Brain microvascular endothelial cell (primary cell): Measurements from ENCODE around the gene NUDT21.

Source experiments
- DNase-seq: peaks from one replicate; pipeline ENCODE4 v3.0.0-alpha.2; 2020
- H3K27ac ChIP-seq: fragments of 250-450 bp; sonication (Bioruptor Pico); 2 replicates; pipeline ENCODE4 v1.5.1; 2020; ENCODE audit warnings: mild to moderate bottlenecking, moderate library complexity
- H3K27me3 ChIP-seq: fragments of 250-450 bp; sonication (Bioruptor Pico); replicated peaks from 2 replicates; pipeline ENCODE4 v1.5.1; 2020; ENCODE audit warnings: mild to moderate bottlenecking
- H3K36me3 ChIP-seq: fragments of 250-450 bp; sonication (Bioruptor Pico); replicated peaks from 2 replicates; pipeline ENCODE4 v1.5.1; 2020; ENCODE audit warnings: mild to moderate bottlenecking
- H3K4me3 ChIP-seq: 2 replicates; pipeline ENCODE4 v1.5.1; 2011; ENCODE audit warnings: low read depth, mild to moderate bottlenecking, control low read depth, low read length, moderate library complexity
- in situ Hi-C: cut with HindIII; loops from 2 replicates; pipeline ENCODE4 v1.10.0; 2017; ENCODE audit warnings: low sequenced_read_pairs, low pct_ligation_motif_present
- TF ChIP-seq, protein P1 (sequence below): IDR thresholded peaks from 2 replicates; pipeline ENCODE4 v1.5.1; 2011; ENCODE audit warnings: low read depth, mild to moderate bottlenecking, moderate library complexity, low read length, control low read depth, inconsistent platforms; ENCODE audit errors: missing control alignments

Gene NUDT21

DNA sequence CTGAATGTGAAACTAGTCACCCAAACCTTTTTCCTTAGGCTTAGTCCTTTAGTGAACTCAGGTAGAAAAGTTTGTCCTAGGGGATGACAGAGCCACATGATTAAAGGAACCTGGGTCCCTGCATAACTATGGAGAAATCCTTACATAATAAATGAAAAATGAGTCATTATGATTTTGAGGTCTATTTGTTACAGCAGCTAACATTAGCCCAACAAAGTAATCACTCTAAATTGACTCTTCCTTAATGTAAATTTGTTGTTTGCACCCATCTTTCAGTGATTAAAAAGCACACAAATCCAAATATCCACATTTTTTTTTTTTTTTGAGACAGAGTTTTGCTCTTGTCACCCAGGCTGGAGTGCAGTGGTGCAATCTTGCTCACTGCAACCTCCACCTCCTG, 32.3 kb upstream of the NUDT21 start:
- Histone ChIP-seq H3K27me3 (no peaks in the 10 kb centered on the region), H3K36me3 (peaks cover 19% of the 10 kb centered on the region)

DNA sequence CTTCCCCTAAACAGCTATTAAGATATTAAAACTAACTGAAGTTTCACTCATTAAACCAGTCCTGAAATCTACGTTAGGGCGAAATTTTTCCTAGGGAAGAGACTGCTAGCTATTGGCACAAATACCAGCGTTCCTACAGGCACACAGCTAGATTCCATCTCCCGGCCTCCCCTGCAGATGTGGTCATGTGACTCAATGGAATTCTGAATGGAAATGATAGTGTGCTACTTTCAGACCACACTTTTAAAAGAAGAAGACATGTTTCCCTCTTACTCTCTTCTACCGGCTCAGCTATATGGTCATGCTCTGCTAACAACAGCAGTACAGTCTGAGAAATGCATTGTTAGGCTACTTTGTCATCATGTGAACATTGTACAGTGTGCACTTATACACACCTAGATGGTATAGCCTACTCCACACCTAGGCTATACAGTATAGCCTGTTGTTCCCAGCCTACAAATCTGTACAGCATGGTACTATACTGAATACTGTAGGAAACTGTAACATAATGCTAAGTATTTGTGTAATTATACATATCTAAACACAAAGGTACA, 31.6 kb upstream of the NUDT21 start:
- DNase-seq: no peak
- in situ Hi-C loops: no loop called here
- no peaks in the 10 kb centered on the region for H3K27me3 ChIP-seq
- H3K27ac ChIP-seq: no peak overlapping the region
- TF ChIP-seq, protein P1, sequence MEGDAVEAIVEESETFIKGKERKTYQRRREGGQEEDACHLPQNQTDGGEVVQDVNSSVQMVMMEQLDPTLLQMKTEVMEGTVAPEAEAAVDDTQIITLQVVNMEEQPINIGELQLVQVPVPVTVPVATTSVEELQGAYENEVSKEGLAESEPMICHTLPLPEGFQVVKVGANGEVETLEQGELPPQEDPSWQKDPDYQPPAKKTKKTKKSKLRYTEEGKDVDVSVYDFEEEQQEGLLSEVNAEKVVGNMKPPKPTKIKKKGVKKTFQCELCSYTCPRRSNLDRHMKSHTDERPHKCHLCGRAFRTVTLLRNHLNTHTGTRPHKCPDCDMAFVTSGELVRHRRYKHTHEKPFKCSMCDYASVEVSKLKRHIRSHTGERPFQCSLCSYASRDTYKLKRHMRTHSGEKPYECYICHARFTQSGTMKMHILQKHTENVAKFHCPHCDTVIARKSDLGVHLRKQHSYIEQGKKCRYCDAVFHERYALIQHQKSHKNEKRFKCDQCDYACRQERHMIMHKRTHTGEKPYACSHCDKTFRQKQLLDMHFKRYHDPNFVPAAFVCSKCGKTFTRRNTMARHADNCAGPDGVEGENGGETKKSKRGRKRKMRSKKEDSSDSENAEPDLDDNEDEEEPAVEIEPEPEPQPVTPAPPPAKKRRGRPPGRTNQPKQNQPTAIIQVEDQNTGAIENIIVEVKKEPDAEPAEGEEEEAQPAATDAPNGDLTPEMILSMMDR: no peak
- H3K36me3 ChIP-seq: peaks cover 22% of the 10 kb centered on the region
- no peak overlapping the region for H3K4me3 ChIP-seq

More for the DNA sequence above, 32.3 kb upstream of the NUDT21 start:
- no peak for DNase-seq
- Histone ChIP-seq H3K4me3 (no peak overlapping the region), H3K27ac (no peak overlapping the region)
- in situ Hi-C loops: no loop called here
- TF ChIP-seq, protein P1: no peak

DNA sequence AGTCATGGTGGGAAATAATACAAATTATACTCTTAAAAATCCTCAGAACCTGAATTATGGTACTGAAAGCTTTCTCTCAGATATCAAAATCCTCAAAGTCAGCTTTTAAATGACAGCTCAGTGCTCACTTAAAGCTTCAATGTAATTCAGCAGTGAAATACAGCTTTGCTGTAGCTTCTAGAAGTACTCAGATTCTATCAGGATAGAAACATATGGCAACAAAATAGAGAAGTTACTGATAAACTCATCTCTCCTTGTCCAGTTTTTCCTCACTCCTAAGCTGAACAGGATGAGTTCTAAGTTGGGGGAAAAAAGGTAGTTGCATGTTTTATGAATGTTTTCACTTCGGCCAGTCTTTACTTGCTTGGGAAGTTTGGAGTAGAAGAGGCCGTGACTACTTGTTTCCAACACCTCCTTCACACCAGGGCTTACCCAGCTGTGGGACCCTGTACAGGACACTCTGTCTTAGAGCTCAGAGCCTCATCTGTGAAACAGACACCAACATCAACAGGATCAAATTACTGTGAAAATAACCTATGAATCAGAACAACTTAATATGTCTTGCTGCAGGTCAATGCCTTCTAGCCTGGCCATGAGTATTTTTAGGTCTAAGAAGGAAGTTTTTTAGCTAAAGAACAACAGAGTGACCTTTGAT, 30.5 kb upstream of the NUDT21 start:
- TF ChIP-seq, protein P1: no peak
- Histone ChIP-seq H3K36me3 (peaks cover 27% of the 10 kb centered on the region), H3K4me3 (no peak overlapping the region), H3K27me3 (no peaks in the 10 kb centered on the region), H3K27ac (no peak overlapping the region)
- peak; percentile 12 for DNase-seq
- in situ Hi-C loops: no loop called here

DNA sequence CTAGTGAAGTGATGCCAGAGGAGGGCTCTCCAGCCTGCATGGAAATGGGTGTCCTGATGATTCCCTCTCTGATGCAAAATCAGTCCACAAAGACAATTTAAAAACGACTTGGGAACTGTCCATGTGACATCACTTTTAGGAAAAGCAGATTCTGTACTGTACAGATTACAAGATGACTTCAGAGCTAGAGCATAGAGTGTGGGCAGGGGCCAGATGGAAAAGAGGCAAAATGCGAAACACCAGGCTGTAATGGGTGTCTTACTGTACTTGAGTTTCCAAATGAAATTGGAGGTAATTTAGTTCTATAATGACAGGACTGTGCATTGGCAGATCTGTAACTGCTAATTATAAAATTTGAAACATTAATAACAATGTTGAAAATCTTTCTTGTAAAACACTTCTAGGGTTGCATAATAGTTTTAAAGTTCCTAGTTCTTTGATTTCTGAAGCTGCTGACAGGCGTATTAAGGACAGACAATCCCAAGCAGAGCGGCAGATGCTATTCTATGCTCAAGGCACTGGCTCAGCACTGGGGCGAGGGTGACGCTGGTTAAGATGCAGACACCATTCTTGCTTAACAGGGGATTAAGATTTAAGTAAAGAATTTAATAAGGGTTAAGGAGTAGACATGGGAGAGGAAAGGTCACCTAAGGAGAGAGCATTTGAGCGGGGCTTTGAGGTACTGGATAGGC, 29.8 kb upstream of the NUDT21 start:
- DNase-seq: no peak
- H3K27ac ChIP-seq: no peak overlapping the region
- H3K4me3 ChIP-seq: no peak overlapping the region
- TF ChIP-seq, protein P1: no peak
- H3K36me3 ChIP-seq: peaks cover 34% of the 10 kb centered on the region
- in situ Hi-C loops: no loop called here
- no peaks in the 10 kb centered on the region for H3K27me3 ChIP-seq

DNA sequence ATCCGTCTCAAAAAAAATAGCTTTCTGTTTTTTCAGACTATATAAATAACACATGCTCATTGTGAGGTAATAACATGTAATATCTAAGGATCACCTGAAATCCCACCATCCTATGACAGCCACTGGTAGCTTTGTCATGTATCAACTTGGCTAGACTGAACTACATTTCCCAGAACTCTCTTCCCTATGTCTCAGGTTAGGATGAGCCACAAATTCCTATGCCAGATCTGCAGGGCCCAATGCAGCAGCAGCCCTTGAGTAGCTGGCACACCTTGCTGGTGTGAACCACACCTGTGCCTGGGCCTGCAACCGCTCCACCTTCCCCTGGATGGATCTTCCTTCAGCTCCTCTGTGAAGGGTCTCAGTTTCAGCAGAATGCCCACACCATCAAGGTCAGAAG, 28.3 kb upstream of the NUDT21 start:
- peaks cover 46% of the 10 kb centered on the region for H3K36me3 ChIP-seq
- no peaks in the 10 kb centered on the region for H3K27me3 ChIP-seq
- TF ChIP-seq, protein P1: no peak
- no peak overlapping the region for H3K4me3 ChIP-seq
- in situ Hi-C loops: no loop called here
- DNase-seq: no peak
- H3K27ac ChIP-seq: no peak overlapping the region
